Lower leg skin (tissue), 4 donors: Measurements from ENCODE around the gene COL24A1. TPM values are rescaled to one million over a fixed set of nuclear protein-coding genes. Genes with fewer than 3 reads are reported as not detected.
"Not testable (repeated sequence)": the region's sequence is repeated elsewhere in the genome, so short reads cannot be mapped to it uniquely, and the experiment has no call there.

ENCODE experiments used
- DNase-seq, 2 donors: peaks; one replicate each; pipeline ENCODE4 v3.0.0-alpha.2; 2019; ENCODE audit warnings: low spot score in 2 of 2
- H3K4me3 ChIP-seq: fragments of 200-600 bp; sonication (generic); 2 replicates; pipeline ENCODE4 v1.5.1; 2017; ENCODE audit warnings: mild to moderate bottlenecking, low read depth; ENCODE audit not compliant: poor library complexity, severe bottlenecking
- POLR2A ChIP-seq, 2 donors: fragments of 450-650 bp; IDR thresholded peaks; one replicate each; pipeline ENCODE4 v1.6.1; 2016 to 2017; ENCODE audit warnings: antibody characterized with exemption in 2 of 2, mild to moderate bottlenecking in 1 of 2, moderate library complexity in 1 of 2
- WGBS, 2 donors: methylation state at CpG; one replicate each; pipeline ENCODE4 v1.1.5; 2018; 5-methylcytosine and 5-hydroxymethylcytosine counted together
- intact Hi-C: fragments of 100-400 bp; cut with DNase I; formaldehyde crosslinking; loops from one replicate; pipeline ENCODE4 v1.15.0; 2023; ENCODE audit warnings: low total_unique reads
- total RNA-seq, 4 donors: library from RNA; depleted of rRNA; stranded (reverse); fragments of >200 nt; gene quantifications; one replicate each; pipeline ENCODE4 v1.1.0, GENCODE V29; 2016
- TF ChIP-seq, protein P1 (sequence below), 3 donors: fragments of 450-650 bp; IDR thresholded peaks; one replicate each; pipeline ENCODE4 v1.5.1; 2016; ENCODE audit warnings: antibody characterized with exemption in 3 of 3, mild to moderate bottlenecking in 3 of 3, moderate library complexity in 2 of 3

Gene COL24A1
- total RNA-seq, 4 donors from 2014 or later = 0.17 to 1.3 (median 0.80) TPM

DNA sequence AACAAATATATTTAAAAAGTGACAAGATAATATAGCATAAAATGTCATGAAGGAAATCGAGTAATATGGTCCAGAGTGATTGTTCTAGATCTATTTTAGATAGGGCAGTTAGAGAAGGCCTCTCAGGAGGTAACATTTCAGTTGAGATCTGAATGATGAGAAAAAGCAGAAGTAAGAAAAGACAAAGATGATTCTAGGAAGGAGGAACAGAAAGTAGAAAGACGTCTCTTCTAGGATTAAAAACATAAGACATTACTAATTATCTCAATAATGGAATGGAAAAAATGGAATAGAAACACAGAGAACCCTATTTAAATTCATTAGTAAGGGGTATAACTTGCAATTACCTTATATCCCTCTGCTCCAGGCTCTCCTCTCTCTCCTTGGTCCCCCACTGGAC lies 318.3 kb downstream of the COL24A1 start:
- intact Hi-C loops = no loop called here
- WGBS, 2 donors = 70 to 78% methylated on average over 2 of the region's 2 CpGs
- TF ChIP-seq POLR2A (IDR thresholded peaks at IDR 0.05) = no peak
- TF ChIP-seq, protein P1, sequence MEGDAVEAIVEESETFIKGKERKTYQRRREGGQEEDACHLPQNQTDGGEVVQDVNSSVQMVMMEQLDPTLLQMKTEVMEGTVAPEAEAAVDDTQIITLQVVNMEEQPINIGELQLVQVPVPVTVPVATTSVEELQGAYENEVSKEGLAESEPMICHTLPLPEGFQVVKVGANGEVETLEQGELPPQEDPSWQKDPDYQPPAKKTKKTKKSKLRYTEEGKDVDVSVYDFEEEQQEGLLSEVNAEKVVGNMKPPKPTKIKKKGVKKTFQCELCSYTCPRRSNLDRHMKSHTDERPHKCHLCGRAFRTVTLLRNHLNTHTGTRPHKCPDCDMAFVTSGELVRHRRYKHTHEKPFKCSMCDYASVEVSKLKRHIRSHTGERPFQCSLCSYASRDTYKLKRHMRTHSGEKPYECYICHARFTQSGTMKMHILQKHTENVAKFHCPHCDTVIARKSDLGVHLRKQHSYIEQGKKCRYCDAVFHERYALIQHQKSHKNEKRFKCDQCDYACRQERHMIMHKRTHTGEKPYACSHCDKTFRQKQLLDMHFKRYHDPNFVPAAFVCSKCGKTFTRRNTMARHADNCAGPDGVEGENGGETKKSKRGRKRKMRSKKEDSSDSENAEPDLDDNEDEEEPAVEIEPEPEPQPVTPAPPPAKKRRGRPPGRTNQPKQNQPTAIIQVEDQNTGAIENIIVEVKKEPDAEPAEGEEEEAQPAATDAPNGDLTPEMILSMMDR (IDR thresholded peaks at IDR 0.05) = no peak
- no peak for DNase-seq
- no peak overlapping the region for H3K4me3 ChIP-seq

DNA sequence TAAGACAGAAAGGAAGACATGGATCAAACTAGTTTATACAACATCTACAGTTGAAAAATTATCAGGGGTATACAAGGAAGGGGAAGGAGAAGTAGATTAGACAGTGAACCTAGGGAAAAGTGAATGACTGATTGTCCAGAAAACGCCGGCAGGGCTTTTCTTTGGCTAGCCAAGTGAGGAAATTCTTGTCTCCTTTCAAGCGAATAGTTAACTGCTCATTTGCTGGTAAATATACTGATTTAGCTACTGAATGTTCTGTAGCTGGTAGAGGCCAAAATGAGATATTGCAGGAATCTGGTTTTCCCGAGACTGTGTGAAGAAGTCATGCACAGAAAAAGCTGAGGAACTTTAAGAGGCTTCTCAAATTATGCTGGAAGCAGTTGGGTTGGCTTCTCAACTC lies 319.8 kb downstream of the COL24A1 start:
- DNase-seq = no peak
- WGBS, 2 donors = 53 to 56% methylated on average over 4 of the region's 4 CpGs
- TF ChIP-seq, protein P1 (IDR thresholded peaks at IDR 0.05) = no peak
- no peak for TF ChIP-seq POLR2A (IDR thresholded peaks at IDR 0.05)
- no peak overlapping the region for H3K4me3 ChIP-seq
- intact Hi-C loops = no loop called here

DNA sequence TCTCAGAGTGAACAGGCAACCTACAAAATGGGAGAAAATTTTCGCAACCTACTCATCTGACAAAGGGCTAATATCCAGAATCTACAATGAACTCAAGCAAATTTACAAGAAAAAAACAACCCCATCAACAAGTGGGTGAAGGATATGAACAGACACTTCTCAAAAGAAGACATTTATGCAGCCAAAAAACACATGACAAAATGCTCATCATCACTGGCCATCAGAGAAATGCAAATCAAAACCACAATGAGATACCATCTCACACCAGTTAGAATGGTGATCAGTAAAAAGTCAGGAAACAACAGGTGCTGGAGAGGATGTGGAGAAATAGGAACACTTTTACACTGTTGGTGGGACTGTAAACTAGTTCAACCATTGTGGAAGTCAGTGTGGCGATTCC lies 323.4 kb downstream of the COL24A1 start:
- 89 to 98% methylated on average over 2 of the region's 2 CpGs for WGBS, 2 donors
- DNase-seq, intact Hi-C loops: not testable (repeated sequence)

DNA sequence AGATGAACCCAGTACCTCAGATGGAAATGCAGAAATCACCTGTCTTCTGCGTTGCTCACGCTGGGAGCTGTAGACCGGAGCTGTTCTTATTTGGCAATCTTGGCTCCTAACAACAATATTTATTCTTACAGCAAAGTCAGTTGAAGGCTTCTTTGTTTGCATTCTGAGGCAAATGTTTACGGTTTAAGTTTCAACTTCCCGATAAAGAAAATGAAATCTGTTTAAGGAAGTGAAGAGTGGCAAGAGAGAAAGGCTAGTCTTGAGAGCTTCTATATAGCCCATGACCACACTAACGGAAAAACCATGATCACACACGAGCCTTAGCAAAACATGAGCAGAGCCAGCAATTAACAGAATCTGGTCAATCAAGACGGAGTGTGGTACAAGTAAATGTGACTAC lies 325.7 kb downstream of the COL24A1 start:
- 92 to 95% methylated on average over 8 of the region's 8 CpGs for WGBS, 2 donors
- TF ChIP-seq, protein P1 (IDR thresholded peaks at IDR 0.05) = no peak
- no peak for TF ChIP-seq POLR2A (IDR thresholded peaks at IDR 0.05)
- intact Hi-C loops = no loop called here
- no peak for DNase-seq
- no peak overlapping the region for H3K4me3 ChIP-seq

More for the DNA sequence above, 323.4 kb downstream of the COL24A1 start:
- H3K4me3 ChIP-seq = not testable (repeated sequence)

DNA sequence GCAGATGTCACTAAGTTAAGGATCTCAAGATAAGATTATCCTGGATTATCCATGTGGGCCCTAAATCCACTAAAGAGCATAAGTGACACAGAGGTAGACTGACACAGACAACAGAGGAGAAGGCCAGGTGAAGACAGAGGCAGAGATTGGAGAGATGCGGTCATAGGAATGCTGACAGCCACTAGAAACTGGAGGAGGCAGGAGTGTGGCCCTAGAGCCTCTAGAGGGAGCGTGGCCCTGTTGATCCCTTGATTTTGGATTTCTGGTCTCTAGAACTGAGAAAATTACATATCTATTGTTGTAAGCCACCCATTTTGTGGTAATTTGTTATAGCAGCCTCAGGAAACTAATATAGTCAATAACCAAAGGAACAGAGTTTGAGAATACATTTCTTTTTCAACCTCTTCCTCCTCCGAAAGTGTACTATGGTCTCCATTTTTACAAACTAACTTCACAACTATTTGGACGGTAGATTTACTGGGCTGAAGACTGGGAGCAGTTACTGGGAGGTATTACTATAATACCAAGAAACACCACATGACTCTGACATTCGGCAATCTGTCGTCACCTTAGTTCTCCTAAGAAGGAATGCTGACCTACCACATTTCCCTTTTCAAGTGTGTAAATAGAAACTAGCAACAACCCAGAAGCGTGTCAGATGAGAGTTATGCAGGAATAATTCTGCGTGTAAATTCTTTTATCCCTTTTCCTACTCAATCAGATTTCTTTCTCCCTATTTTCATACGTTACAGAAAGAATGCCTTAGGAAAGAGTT lies 332.3 kb downstream of the COL24A1 start:
- H3K4me3 ChIP-seq = no peak overlapping the region
- TF ChIP-seq, protein P1 (IDR thresholded peaks at IDR 0.05) = no peak
- no peak for TF ChIP-seq POLR2A (IDR thresholded peaks at IDR 0.05)
- 78 to 84% methylated on average over 9 of the region's 9 CpGs for WGBS, 2 donors
- intact Hi-C loops = no loop called here
- DNase-seq = no peak

DNA sequence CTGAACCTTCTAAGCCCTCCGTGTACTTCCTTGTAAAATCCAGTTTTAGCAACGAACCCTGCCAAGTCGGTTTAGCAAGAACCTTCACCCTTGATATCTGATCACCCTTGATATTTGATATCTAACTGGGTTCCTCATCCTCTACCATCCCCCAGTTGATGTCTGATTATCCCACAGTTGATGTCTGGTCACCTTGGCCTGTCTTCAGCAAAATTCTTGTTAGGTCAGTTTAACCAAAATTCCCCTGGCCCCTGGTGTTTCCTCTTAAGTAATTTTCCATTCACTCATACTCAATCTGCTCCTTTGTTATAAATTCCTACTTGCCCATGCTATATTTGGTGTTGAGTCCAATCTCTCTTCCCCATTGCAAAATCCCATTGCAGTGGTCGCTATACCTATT lies 333.9 kb downstream of the COL24A1 start:
- DNase-seq = no peak
- 80 to 82% methylated on average over 4 of the region's 4 CpGs for WGBS, 2 donors
- TF ChIP-seq, protein P1 (IDR thresholded peaks at IDR 0.05) = no peak
- TF ChIP-seq POLR2A (IDR thresholded peaks at IDR 0.05) = no peak
- intact Hi-C loops = no loop called here
- H3K4me3 ChIP-seq = no peak overlapping the region
